K562 treated with DMSO at 1 percent for 12 hours (cell line): ENCODE data around the gene ADAT2. TPM values are rescaled to one million over a fixed set of nuclear protein-coding genes. Genes with fewer than 3 reads are reported as not detected.

ENCODE experiments used
- total RNA-seq: library from RNA; unstranded; fragments of 300-600 nt; gene quantifications from 2 replicates; pipeline ENCODE4 v1.2.3, GENCODE V29; 2022; ENCODE audit not compliant: insufficient read depth

Gene ADAT2
- total RNA-seq = 2.6 and 7.8 TPM in 2 replicates

GRCh38 chr6:143450453-143451371 lies at the start of gene ADAT2, which contains the start of gene PEX3:
Gene ADAT2, minus strand, starts transcription at chr6:143450695. Its CDS starts 37 bp downstream, at chr6:143450658.
Gene PEX3, plus strand, starts transcription at chr6:143450805. Its CDS starts 238 bp downstream, at chr6:143451043.

Other genes with a start within 250 kb of the ADAT2 start
- 11.6 and 18.5 TPM in 2 replicates for gene PEX3, start 110 bp upstream of the ADAT2 start, total RNA-seq
- gene FUCA2, start 61.0 kb upstream of the ADAT2 start, total RNA-seq = 42.9 and 77.3 TPM in 2 replicates
- gene PHACTR2, start 227.3 kb upstream of the ADAT2 start, total RNA-seq = 2.8 and 19.5 TPM in 2 replicates